K562 (cell line): ENCODE data around the gene ARHGAP25. TPM values are rescaled to one million over a fixed set of nuclear protein-coding genes. Genes with fewer than 3 reads are reported as not detected.

Experiments used
- EGR1 ChIP-seq: fragments of 450-650 bp; conservative IDR thresholded peaks from 2 replicates; pipeline ENCODE4 v1.6.1; 2017; ENCODE audit warnings: mild to moderate bottlenecking
- ERF ChIP-seq: fragments of 450-650 bp; formaldehyde crosslinking; IDR thresholded peaks from 2 replicates; pipeline ENCODE4 v1.4.0; 2020; ENCODE audit warnings: mild to moderate bottlenecking, mixed read lengths
- FOSL1 ChIP-seq: fragments of 200-800 bp; sonication (Bioruptor generic); conservative IDR thresholded peaks from 2 replicates; pipeline ENCODE4 v1.6.1; 2016; ENCODE audit warnings: missing genetic modification characterization, missing compliant biosample characterization
- FOXO4 ChIP-seq: fragments of 450-650 bp; formaldehyde crosslinking; IDR thresholded peaks from 2 replicates; pipeline ENCODE4 v1.4.0; 2020; ENCODE audit warnings: mild to moderate bottlenecking, moderate library complexity
- HNRNPLL ChIP-seq: fragments of 200-400 bp; formaldehyde crosslinking; IDR thresholded peaks from 2 replicates; pipeline ENCODE4 v1.6.1; 2017; ENCODE audit warnings: low read length, low read depth, mild to moderate bottlenecking; ENCODE audit not compliant: poor library complexity, severe bottlenecking
- KAT7 ChIP-seq: sonication (generic); formaldehyde crosslinking; IDR thresholded peaks from 2 replicates; pipeline ENCODE4 v1.8.0; 2022; ENCODE audit warnings: missing genetic modification reagents, mild to moderate bottlenecking, borderline replicate concordance
- LEF1 ChIP-seq: fragments of 450-650 bp; IDR thresholded peaks from 2 replicates; pipeline ENCODE4 v1.6.1; 2016; ENCODE audit warnings: mild to moderate bottlenecking
- MNT ChIP-seq, 2 experiments: fragments of 450-650 bp; conservative IDR thresholded peaks; 2 replicates each; pipeline ENCODE4 v1.6.1; 2017; ENCODE audit warnings: mild to moderate bottlenecking in 2 of 2, moderate library complexity in 2 of 2
- NFE2 ChIP-seq: IDR thresholded peaks from 2 replicates; pipeline ENCODE4 v1.6.1; 2014; ENCODE audit warnings: antibody characterized with exemption, low read depth
- NRF1 ChIP-seq, 2 experiments: fragments of 450-650 bp; IDR thresholded peaks in 1 of 2; conservative IDR thresholded peaks in 1 of 2; 2 replicates each; pipeline ENCODE4 v1.6.1; 2014; ENCODE audit warnings: mild to moderate bottlenecking in 2 of 2
- NUFIP1 ChIP-seq: fragments of 450-650 bp; IDR thresholded peaks from 2 replicates; pipeline ENCODE4 v1.6.1; 2018; ENCODE audit not compliant: partially characterized antibody
- SIN3A ChIP-seq, 2 experiments: fragments of 150-350 bp in 1 of 2; IDR thresholded peaks; 2 replicates each; pipeline ENCODE4 v1.6.1; 2011 to 2016; ENCODE audit warnings: borderline replicate concordance in 2 of 2, low read depth in 2 of 2, low read length in 2 of 2, mild to moderate bottlenecking in 2 of 2, moderate library complexity in 2 of 2; ENCODE audit not compliant: control insufficient read depth in 1 of 2
- SMAD4 ChIP-seq: fragments of 250-450 bp; sonication (Bioruptor Pico); conservative IDR thresholded peaks from 2 replicates; pipeline ENCODE4 v1.8.0; 2021; ENCODE audit warnings: inconsistent platforms, mild to moderate bottlenecking, moderate library complexity
- SPI1 ChIP-seq: IDR thresholded peaks from 2 replicates; pipeline ENCODE4 v1.6.1; 2011; ENCODE audit warnings: low read depth, low read length, control low read depth, borderline replicate concordance
- WHSC1 ChIP-seq: IDR thresholded peaks from one replicate; pipeline ENCODE4 v1.6.1; 2012; ENCODE audit warnings: low read length, control low read depth, inconsistent platforms
- ZBTB11 ChIP-seq, 3 experiments: fragments of 200-800 bp in 1 of 3; fragments of 250-450 bp in 1 of 3; fragments of 450-650 bp in 1 of 3; sonication (Bioruptor Pico) in 1 of 3; sonication (Bioruptor generic) in 1 of 3; formaldehyde crosslinking in 1 of 3; IDR thresholded peaks; 2 replicates each; pipeline versions ENCODE4 v1.6.1 to v1.8.0; 2016 to 2022; ENCODE audit warnings: mild to moderate bottlenecking in 2 of 3, missing genetic modification characterization in 2 of 3, missing compliant biosample characterization in 1 of 3, moderate library complexity in 1 of 3
- ZBTB12 ChIP-seq: fragments of 250-450 bp; sonication (Bioruptor Pico); IDR thresholded peaks from 2 replicates; pipeline ENCODE4 v1.4.0; 2020
- ZNF766 ChIP-seq: fragments of 200-800 bp; sonication (Bioruptor generic); conservative IDR thresholded peaks from 2 replicates; pipeline ENCODE4 v1.6.1; 2016; ENCODE audit warnings: missing genetic modification characterization, missing compliant biosample characterization
- ZSCAN32 ChIP-seq: fragments of 450-650 bp; formaldehyde crosslinking; IDR thresholded peaks from 2 replicates; pipeline ENCODE4 v1.4.0; 2020; ENCODE audit warnings: mild to moderate bottlenecking, moderate library complexity
- polyA plus RNA-seq, 8 experiments: library from polyadenylated mRNA; depleted of rRNA in 4 of 8; stranded (reverse) in 5 of 8; unstranded in 3 of 8; fragments of >200 nt; fragmentation: Nextera tagmentation in 2 of 8; fragmentation: Illumina TruSeq in 1 of 8; extraction: Ambion mirVana in 2 of 8; extraction: Trizol in 1 of 8; gene quantifications; 2 replicates each; pipeline versions ENCODE4 v1.2.1 to v1.2.3, GENCODE V29; 2011 to 2014; ENCODE audit warnings: inconsistent platforms in 1 of 8, missing spikeins in 1 of 8
- total RNA-seq, 7 experiments: library from RNA; depleted of rRNA in 6 of 7; stranded (reverse); fragments of >200 nt in 6 of 7; fragmentation: Illumina TruSeq in 2 of 7; extraction: Trizol in 2 of 7; gene quantifications; 2 replicates each; pipeline versions ENCODE4 v1.2.1 to v1.2.3, GENCODE V29; 2011 to 2021; ENCODE audit warnings: low replicate concordance in 1 of 7

Gene ARHGAP25
- total and polyA plus RNA-seq, 9 of the 15 experiments (the other 6 are each of a cell fraction or from before 2014, with no cell fraction given), result 4.9 to 14.8 (median 10.7) TPM

GRCh38 chr2:68774569-68775271, 40.1 kb downstream of the ARHGAP25 start (continued):
- TF ChIP-seq SIN3A (IDR thresholded peaks at IDR 0.05; ENCODE audit: borderline replicate concordance in 2 of 2, control insufficient read depth in 1 of 2, low read depth in 2 of 2, low read length in 2 of 2), result peak in 1 of 2 experiments; percentile 8; a peak in 1 of 4 replicates
- TF ChIP-seq WHSC1, result no peak
- peak; percentile 85 to 87 for TF ChIP-seq NRF1 (conservative IDR thresholded peaks at IDR 0.05 in 1 of 2, IDR thresholded peaks at IDR 0.05 in 1 of 2)
- TF ChIP-seq ZBTB12 (CRISPR knock-in tag), result 0 out of 2 replicates have a peak, but pooled peaks have one; percentile 28
- peak; percentile 68; the same call in 1 of the 2 replicates for TF ChIP-seq LEF1
- peak; percentile 87 for TF ChIP-seq EGR1
- TF ChIP-seq NUFIP1, result no peak
- TF ChIP-seq KAT7 (CRISPR knock-in tag), result no peak
- peak; percentile 99 for TF ChIP-seq SPI1
- peak in 1 of 3 experiments; percentile 49; a peak in 2 of 6 replicates for TF ChIP-seq ZBTB11 (CRISPR knock-in tag; IDR thresholded peaks at IDR 0.05)
- peak; percentile 43; the same call in 1 of the 2 replicates for TF ChIP-seq ZNF766 (CRISPR knock-in tag)
- peak; percentile 79 for TF ChIP-seq SMAD4
- no peak for TF ChIP-seq FOXO4
- peak; percentile 81 for TF ChIP-seq ERF (CRISPR knock-in tag)
- TF ChIP-seq MNT (conservative IDR thresholded peaks at IDR 0.05), result 0 out of 4 replicates have a peak, but pooled peaks of 1 of the 2 experiments have one; percentile 12
- peak; percentile 9 for TF ChIP-seq HNRNPLL
- TF ChIP-seq NFE2, result peak; percentile 27; the same call in 1 of the 2 replicates
- peak; percentile 49; the same call in 1 of the 2 replicates for TF ChIP-seq FOSL1 (tag)
- no peak for TF ChIP-seq ZSCAN32 (CRISPR knock-in tag)
